Gastroesophageal sphincter (tissue), 4 donors: ENCODE results near the gene MMRN2. TPM values are rescaled to one million over a fixed set of nuclear protein-coding genes. Genes with fewer than 3 reads are reported as not detected.
"Not testable (repeated sequence)": the region's sequence is repeated elsewhere in the genome, so short reads cannot be mapped to it uniquely, and the experiment has no call there.

Experiments
- ATAC-seq: fragments of 150-250 bp; one replicate; pipeline ENCODE4 v1.9.1; 2016; ENCODE audit warnings: mild to moderate bottlenecking, moderate library complexity
- H3K27ac ChIP-seq, 4 donors: fragments of 200-600 bp; sonication (generic) in 3 of 4; 1 replicate in 3 of 4; 2 replicates in 1 of 4; pipeline ENCODE4 v1.5.1; 2016 to 2019
- H3K27me3 ChIP-seq: fragments of 200-600 bp; sonication (generic); one replicate; pipeline ENCODE4 v1.5.1; 2019
- H3K36me3 ChIP-seq, 2 donors: fragments of 200-600 bp; sonication (generic); one replicate each; pipeline ENCODE4 v1.5.1; 2019; ENCODE audit warnings: control low read depth in 1 of 2
- H3K4me1 ChIP-seq, 3 donors: fragments of 200-600 bp; sonication (generic); 1 replicate in 2 of 3; 2 replicates in 1 of 3; pipeline ENCODE4 v1.5.1; 2016 to 2019; ENCODE audit warnings: control low read depth in 2 of 3
- H3K4me3 ChIP-seq, 2 donors: fragments of 200-600 bp; sonication (generic); one replicate each; pipeline ENCODE4 v1.5.1; 2019; ENCODE audit warnings: mild to moderate bottlenecking in 1 of 2, moderate library complexity in 1 of 2
- H3K9me3 ChIP-seq, 3 donors: fragments of 200-600 bp; sonication (generic); one replicate each; pipeline ENCODE4 v1.5.1; 2017 to 2019; ENCODE audit warnings: control low read depth in 2 of 3
- CTCF ChIP-seq, 4 experiments: fragments of 200-600 bp in 2 of 4; fragments of 450-650 bp in 2 of 4; sonication (generic) in 1 of 4; IDR thresholded peaks; one replicate each; pipeline ENCODE4 v1.5.1; 2017 to 2019; ENCODE audit warnings: antibody characterized with exemption in 4 of 4, mild to moderate bottlenecking in 2 of 4, moderate library complexity in 2 of 4
- EP300 ChIP-seq: sonication (generic); formaldehyde crosslinking; IDR thresholded peaks from one replicate; pipeline ENCODE4 v1.6.1; 2017; ENCODE audit warnings: antibody characterized with exemption, mild to moderate bottlenecking
- POLR2A ChIP-seq, 2 donors: fragments of 450-650 bp; IDR thresholded peaks; one replicate each; pipeline ENCODE4 v1.6.1; 2017; ENCODE audit warnings: antibody characterized with exemption in 2 of 2, mild to moderate bottlenecking in 2 of 2, moderate library complexity in 1 of 2
- POLR2AphosphoS5 ChIP-seq: sonication (generic); formaldehyde crosslinking; IDR thresholded peaks from one replicate; pipeline ENCODE4 v1.6.1; 2017; ENCODE audit warnings: antibody characterized with exemption
- WGBS, 2 donors: methylation state at CpG; one replicate each; pipeline ENCODE4 v1.1.5; 2018; ENCODE audit warnings: low coverage in 1 of 2; 5-methylcytosine and 5-hydroxymethylcytosine counted together
- total RNA-seq, 4 donors: library from RNA; depleted of rRNA; stranded (reverse); fragments of >200 nt; gene quantifications; one replicate each; pipeline ENCODE4 v1.1.0, GENCODE V29; 2016

The MMRN2 gene
- total RNA-seq, 4 donors from 2014 or later = 18.5 to 77.7 (median 42.2) TPM

GRCh38 chr10:86955501-86956194, 1.8 kb downstream of the MMRN2 start:
- Histone ChIP-seq H3K36me3 (no peaks in the 10 kb centered on the region), H3K4me3 (peak overlapping the region in 1 of 2 donors; percentile 44), H3K4me1 (peaks cover 0 to 79% (median 32%) of the 10 kb centered on the region in 3 donors), H3K27ac (peak overlapping the region in 3 of 4 donors; percentile 79 to 84 (median 80)), H3K9me3 (no peaks in the 10 kb centered on the region), H3K27me3 (no peaks in the 10 kb centered on the region)
- peak in 1 of 2 donors; percentile 10 for TF ChIP-seq POLR2A (IDR thresholded peaks at IDR 0.05)
- TF ChIP-seq CTCF (IDR thresholded peaks at IDR 0.05) = no peak
- ATAC-seq = no peak
- no CpG with 5 or more reads among the region's 16 CpGs for WGBS, 2 donors

- H3K4me1 ChIP-seq = peaks cover 0 to 72% (median 32%) of the 10 kb centered on the region in 3 donors
- TF ChIP-seq EP300 = no peak
- no peak for TF ChIP-seq CTCF (IDR thresholded peaks at IDR 0.05)
- no peak for TF ChIP-seq POLR2AphosphoS5
- TF ChIP-seq POLR2A (IDR thresholded peaks at IDR 0.05) = no peak
- H3K4me3 ChIP-seq = peak overlapping the region; percentile 2 to 44
- peak overlapping the region; percentile 16 to 84 (median 80) for H3K27ac ChIP-seq
- no peaks in the 10 kb centered on the region for H3K36me3 ChIP-seq
- no peaks in the 10 kb centered on the region for H3K27me3 ChIP-seq
- WGBS, 2 donors = no CpG with 5 or more reads among the region's 13 CpGs
- H3K9me3 ChIP-seq = no peaks in the 10 kb centered on the region
- no peak for ATAC-seq
Observed at GRCh38 chr10:86954681-86955500, 2.5 kb downstream of the MMRN2 start.

GRCh38 chr10:86953747-86954680, 3.4 kb downstream of the MMRN2 start:
- Histone ChIP-seq H3K27me3 (no peaks in the 10 kb centered on the region), H3K9me3 (no peaks in the 10 kb centered on the region), H3K27ac (peak overlapping the region; percentile 16 to 84 (median 80)), H3K4me3 (peak overlapping the region in 1 of 2 donors; percentile 44), H3K36me3 (no peaks in the 10 kb centered on the region), H3K4me1 (peaks cover 0 to 63% (median 27%) of the 10 kb centered on the region in 3 donors)
- TF ChIP-seq POLR2AphosphoS5 (peak; percentile 66), CTCF (IDR thresholded peaks at IDR 0.05) (no peak)
- peak; percentile 82 for ATAC-seq
- 40 to 90% methylated on average over 2 to 3 of the region's 15 CpGs for WGBS, 2 donors

GRCh38 chr10:86952697-86953096, 4.7 kb downstream of the MMRN2 start:
- peaks cover 0 to 50% (median 16%) of the 10 kb centered on the region in 3 donors for H3K4me1 ChIP-seq
- not testable (repeated sequence) for H3K36me3 ChIP-seq, H3K9me3 ChIP-seq, H3K27me3 ChIP-seq, ATAC-seq, H3K4me3 ChIP-seq
- 94 to 97% methylated on average over 6 to 10 of the region's 10 CpGs for WGBS, 2 donors
- peak overlapping the region in 1 of 4 donors; percentile 84 for H3K27ac ChIP-seq

- no peaks in the 10 kb centered on the region for H3K36me3 ChIP-seq
- H3K27me3 ChIP-seq = no peaks in the 10 kb centered on the region
- H3K4me1 ChIP-seq = peaks cover 0 to 48% (median 16%) of the 10 kb centered on the region in 3 donors
- no peak overlapping the region for H3K27ac ChIP-seq
- no peak for TF ChIP-seq CTCF (IDR thresholded peaks at IDR 0.05)
- no peak for ATAC-seq
- H3K4me3 ChIP-seq = no peak overlapping the region
- H3K9me3 ChIP-seq = no peaks in the 10 kb centered on the region
- 88 to 90% methylated on average over 5 to 7 of the region's 7 CpGs for WGBS, 2 donors
Observed at GRCh38 chr10:86952106-86952505, 5.3 kb downstream of the MMRN2 start.
